GM13977 (cell line): ENCODE data around the gene BSG.
A peak's percentile ranks its signal among the peaks of the same experiment; 100 is the strongest.
"Not testable (repeated sequence)": the region's sequence is repeated elsewhere in the genome, so short reads cannot be mapped to it uniquely, and the experiment has no call there.

ENCODE experiments used
- DNase-seq: peaks from one replicate; pipeline ENCODE4 v3.0.0; 2012; ENCODE audit warnings: low spot score
- CTCF ChIP-seq: IDR thresholded peaks from 2 replicates; pipeline ENCODE4 v1.5.1; 2012; ENCODE audit warnings: mild to moderate bottlenecking, control low read depth; ENCODE audit not compliant: insufficient read depth; ENCODE audit errors: extremely low read depth, missing control alignments
- in situ Hi-C: fragments of 300-500 bp; cut with MboI; formaldehyde crosslinking; loops from one replicate; pipeline ENCODE4 v1.12.0; 2022; ENCODE audit warnings: low sequenced_read_pairs, low pct_unique_long_range_greater_than_20kb, mixed read lengths, inconsistent platforms; ENCODE audit not compliant: unreplicated experiment

BSG gene

GRCh38 chr19:582497-583197 is 10.3 kb downstream of the BSG start:
- in situ Hi-C loops, result loop anchor here (25.0 kb wide), 1 partner anchor 155 kb away; no protein-coding TSS in a partner anchor
- TF ChIP-seq CTCF, result no peak
- DNase-seq, result no peak

- in situ Hi-C loops, result loop anchor here (25.0 kb wide), 1 partner anchor 154 kb away; no protein-coding TSS in a partner anchor
- DNase-seq, result no peak
- no peak for TF ChIP-seq CTCF
Observed at GRCh38 chr19:583198-583967, 11.0 kb downstream of the BSG start.

GRCh38 chr19:583968-584239 is 11.5 kb downstream of the BSG start:
- no peak for DNase-seq
- TF ChIP-seq CTCF, result no peak
- in situ Hi-C loops, result loop anchor here (25.0 kb wide), 1 partner anchor 153 kb away; no protein-coding TSS in a partner anchor

- TF ChIP-seq CTCF, result peak; percentile 98
- peak; percentile 89 for DNase-seq
- in situ Hi-C loops, result loop anchor here (25.0 kb wide), 1 partner anchor 153 kb away; no protein-coding TSS in a partner anchor
Observed at GRCh38 chr19:584240-585001, 12.0 kb downstream of the BSG start.

- not testable (repeated sequence) for DNase-seq
- in situ Hi-C loops, result loop anchor here (25.0 kb wide), 1 partner anchor 152 kb away; no protein-coding TSS in a partner anchor
Observed at GRCh38 chr19:585146-585545, 12.8 kb downstream of the BSG start.

- no peak for DNase-seq
- in situ Hi-C loops, result loop anchor here (25.0 kb wide), 1 partner anchor 152 kb away; no protein-coding TSS in a partner anchor
- no peak for TF ChIP-seq CTCF
Observed at GRCh38 chr19:585551-586110, 13.2 kb downstream of the BSG start.
